Glutamatergic neuron (in vitro differentiated cells): ENCODE results near the gene CIC. TPM values are rescaled to one million over a fixed set of nuclear protein-coding genes. Genes with fewer than 3 reads are reported as not detected.

Source experiments
- DNase-seq: peaks from one replicate; pipeline ENCODE4 v3.0.0; 2022
- H3K27ac Mint-ChIP-seq: one replicate; pipeline ENCODE4 v1.8.0; 2020; ENCODE audit warnings: mild to moderate bottlenecking, mixed read lengths, inconsistent platforms; ENCODE audit not compliant: unreplicated experiment
- H3K27me3 Mint-ChIP-seq: one replicate; pipeline ENCODE4 v1.8.0; 2020; ENCODE audit warnings: mild to moderate bottlenecking, moderate library complexity, mixed read lengths, inconsistent platforms; ENCODE audit not compliant: unreplicated experiment
- H3K36me3 Mint-ChIP-seq: one replicate; pipeline ENCODE4 v1.8.0; 2020; ENCODE audit warnings: mild to moderate bottlenecking, mixed read lengths, inconsistent platforms; ENCODE audit not compliant: unreplicated experiment
- H3K4me1 Mint-ChIP-seq: one replicate; pipeline ENCODE4 v1.8.0; 2020; ENCODE audit warnings: mild to moderate bottlenecking, low read depth, mixed read lengths, inconsistent platforms; ENCODE audit not compliant: unreplicated experiment
- H3K4me3 Mint-ChIP-seq: one replicate; pipeline ENCODE4 v1.8.0; 2020; ENCODE audit warnings: mild to moderate bottlenecking, mixed read lengths, inconsistent platforms; ENCODE audit not compliant: unreplicated experiment
- H3K9me3 Mint-ChIP-seq: one replicate; pipeline ENCODE4 v1.8.0; 2020; ENCODE audit warnings: mild to moderate bottlenecking, moderate library complexity, mixed read lengths, inconsistent platforms; ENCODE audit not compliant: unreplicated experiment
- total RNA-seq: library from RNA; stranded (reverse); fragmentation: NEBNext Ultra II Directional; extraction: Animal tissue kit (Norgen Biotek cat#: 25700); gene quantifications from one replicate; pipeline ENCODE4 v1.2.1, GENCODE V29; 2021; ENCODE audit not compliant: unreplicated experiment
- TF ChIP-seq, protein P1 (sequence below): fragments of 200-600 bp; sonication (generic); IDR thresholded peaks from one replicate; pipeline ENCODE4 v1.5.0; 2021; ENCODE audit not compliant: partially characterized antibody, unreplicated experiment

CIC gene
- total RNA-seq, 1 donor from 2014 or later: 150 TPM

DNA sequence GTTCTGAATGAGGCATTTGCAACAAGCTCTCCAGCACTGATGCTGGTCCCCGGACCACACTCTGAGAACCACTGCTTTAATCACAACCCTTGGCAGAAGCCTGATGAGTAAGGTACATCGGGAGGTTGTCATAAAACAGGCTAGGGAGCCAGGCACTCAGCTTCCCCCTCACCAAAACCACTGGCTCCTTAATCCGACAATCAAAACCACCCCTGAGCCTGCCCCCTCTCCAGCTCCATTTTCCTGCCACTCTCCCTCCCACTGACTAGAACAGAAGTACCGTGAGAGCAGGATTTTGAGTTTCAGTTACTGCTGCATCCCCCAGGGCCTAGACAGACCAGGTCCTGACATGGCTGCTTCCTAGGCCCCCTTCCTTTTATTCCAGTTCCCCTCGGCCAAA is 33.9 kb upstream of the CIC start:
- TF ChIP-seq, protein P1, sequence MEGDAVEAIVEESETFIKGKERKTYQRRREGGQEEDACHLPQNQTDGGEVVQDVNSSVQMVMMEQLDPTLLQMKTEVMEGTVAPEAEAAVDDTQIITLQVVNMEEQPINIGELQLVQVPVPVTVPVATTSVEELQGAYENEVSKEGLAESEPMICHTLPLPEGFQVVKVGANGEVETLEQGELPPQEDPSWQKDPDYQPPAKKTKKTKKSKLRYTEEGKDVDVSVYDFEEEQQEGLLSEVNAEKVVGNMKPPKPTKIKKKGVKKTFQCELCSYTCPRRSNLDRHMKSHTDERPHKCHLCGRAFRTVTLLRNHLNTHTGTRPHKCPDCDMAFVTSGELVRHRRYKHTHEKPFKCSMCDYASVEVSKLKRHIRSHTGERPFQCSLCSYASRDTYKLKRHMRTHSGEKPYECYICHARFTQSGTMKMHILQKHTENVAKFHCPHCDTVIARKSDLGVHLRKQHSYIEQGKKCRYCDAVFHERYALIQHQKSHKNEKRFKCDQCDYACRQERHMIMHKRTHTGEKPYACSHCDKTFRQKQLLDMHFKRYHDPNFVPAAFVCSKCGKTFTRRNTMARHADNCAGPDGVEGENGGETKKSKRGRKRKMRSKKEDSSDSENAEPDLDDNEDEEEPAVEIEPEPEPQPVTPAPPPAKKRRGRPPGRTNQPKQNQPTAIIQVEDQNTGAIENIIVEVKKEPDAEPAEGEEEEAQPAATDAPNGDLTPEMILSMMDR: no peak
- H3K36me3 Mint-ChIP-seq: no peaks in the 10 kb centered on the region
- H3K27ac Mint-ChIP-seq: peak overlapping the region; percentile 28
- no peak overlapping the region for H3K4me3 Mint-ChIP-seq
- H3K27me3 Mint-ChIP-seq: peaks cover 4% of the 10 kb centered on the region
- peaks cover 6% of the 10 kb centered on the region for H3K4me1 Mint-ChIP-seq
- DNase-seq: no peak
- peaks cover 2% of the 10 kb centered on the region for H3K9me3 Mint-ChIP-seq

- no peak overlapping the region for H3K27ac Mint-ChIP-seq
- no peaks in the 10 kb centered on the region for H3K36me3 Mint-ChIP-seq
- TF ChIP-seq, protein P1: no peak
- peaks cover 9% of the 10 kb centered on the region for H3K4me1 Mint-ChIP-seq
- peaks cover 10% of the 10 kb centered on the region for H3K9me3 Mint-ChIP-seq
- DNase-seq: no peak
- H3K27me3 Mint-ChIP-seq: peaks cover 9% of the 10 kb centered on the region
- peak overlapping the region; percentile 46 for H3K4me3 Mint-ChIP-seq
Observed at GRCh38 chr19:42239544-42240220, 29.4 kb upstream of the CIC start.

- Mint-ChIP-seq H3K4me3 (peak overlapping the region; percentile 93), H3K4me1 (peaks cover 11% of the 10 kb centered on the region), H3K27me3 (peaks cover 11% of the 10 kb centered on the region), H3K36me3 (no peaks in the 10 kb centered on the region), H3K9me3 (peaks cover 10% of the 10 kb centered on the region), H3K27ac (peak overlapping the region; percentile 28)
- DNase-seq: no peak
- TF ChIP-seq, protein P1: no peak
Observed at GRCh38 chr19:42241279-42241678, 27.8 kb upstream of the CIC start.

GRCh38 chr19:42242069-42242511 is 27.0 kb upstream of the CIC start:
- H3K4me3 Mint-ChIP-seq: peak overlapping the region; percentile 93
- TF ChIP-seq, protein P1: no peak
- no peaks in the 10 kb centered on the region for H3K36me3 Mint-ChIP-seq
- H3K27ac Mint-ChIP-seq: peak overlapping the region; percentile 79
- peaks cover 10% of the 10 kb centered on the region for H3K9me3 Mint-ChIP-seq
- H3K27me3 Mint-ChIP-seq: peaks cover 11% of the 10 kb centered on the region
- no peak for DNase-seq
- peaks cover 11% of the 10 kb centered on the region for H3K4me1 Mint-ChIP-seq
